HG03571 (cell line): ENCODE results near the gene RPS16.

Source experiments
- ATAC-seq: cut with Tn5 transposase; IDR thresholded peaks from one replicate; pipeline ENCODE4 v1.9.1; 2021; ENCODE audit not compliant: unreplicated experiment

RPS16 gene

GRCh38 chr19:39390451-39390750, 45.3 kb downstream of the RPS16 start:
- no peak for ATAC-seq

- ATAC-seq, result no peak
Measured at GRCh38 chr19:39389631-39390414, 45.9 kb downstream of the RPS16 start.

- no peak for ATAC-seq
Measured at GRCh38 chr19:39388657-39389056, 47.1 kb downstream of the RPS16 start.

- ATAC-seq, result no peak
Measured at GRCh38 chr19:39386557-39386956, 49.2 kb downstream of the RPS16 start.

GRCh38 chr19:39385629-39386411, 49.9 kb downstream of the RPS16 start:
- no peak for ATAC-seq

GRCh38 chr19:39384839-39385568, 50.7 kb downstream of the RPS16 start:
- ATAC-seq, result no peak
